Right ventricle myocardium inferior (tissue), 1 donor: ENCODE results near the gene THTPA. TPM values are rescaled to one million over a fixed set of nuclear protein-coding genes. Genes with fewer than 3 reads are reported as not detected.

Experiments used
- ATAC-seq: fragments of 200-7000 bp; cut with Tn5 transposase; one replicate; pipeline ENCODE4 v1.9.1; 2020; ENCODE audit warnings: mild to moderate bottlenecking, moderate library complexity
- DNase-seq: peaks from one replicate; pipeline ENCODE4 v3.0.0; 2021; ENCODE audit errors: missing footprints
- intact Hi-C: fragments of 100-400 bp; cut with DNase I; formaldehyde crosslinking; loops from one replicate; pipeline ENCODE4 v1.11.0; 2022
- long read RNA-seq: library from polyadenylated mRNA; unstranded; transcript quantifications from one replicate; pipeline ENCODE4 v2.0.0, GENCODE V29; 2021
- total RNA-seq: library from RNA; stranded (reverse); fragmentation: NEBNext Ultra II Directional; extraction: Animal tissue kit (Norgen Biotek cat#: 25700); gene quantifications from one replicate; pipeline ENCODE4 v1.2.1, GENCODE V29; 2021
- donor health status: DM: no; HTN: yes; CAD: no; lungs with severe emphysema.

Gene THTPA
- total RNA-seq, result 16.0 TPM
- long read RNA-seq, transcript THTPA-201 (2 exons, 2,860 nt), result major isoform, 6 of 15 reads
- long read RNA-seq, partial matches to known transcripts, result 0 of 15 reads
- long read RNA-seq, other reads (novel, unspliced or antisense), result 2 of 15 reads

GRCh38 chr14:23555882-23556699 lies at the start of gene THTPA:
Gene THTPA, plus strand, starts transcription at chr14:23556271. Its CDS starts 487 bp downstream, at chr14:23556758.
- ATAC-seq (peak; percentile 96), DNase-seq (peak; percentile 98)
- intact Hi-C loops, result loop anchor here (5.0 kb wide), 1 partner anchor 234 kb away; the partner anchor contains the start of gene PABPN1

GRCh38 chr14:23512156-23512555 lies 43.9 kb upstream of the THTPA start:
- intact Hi-C loops, result no loop called here
- no peak for DNase-seq
- no peak for ATAC-seq

DNA sequence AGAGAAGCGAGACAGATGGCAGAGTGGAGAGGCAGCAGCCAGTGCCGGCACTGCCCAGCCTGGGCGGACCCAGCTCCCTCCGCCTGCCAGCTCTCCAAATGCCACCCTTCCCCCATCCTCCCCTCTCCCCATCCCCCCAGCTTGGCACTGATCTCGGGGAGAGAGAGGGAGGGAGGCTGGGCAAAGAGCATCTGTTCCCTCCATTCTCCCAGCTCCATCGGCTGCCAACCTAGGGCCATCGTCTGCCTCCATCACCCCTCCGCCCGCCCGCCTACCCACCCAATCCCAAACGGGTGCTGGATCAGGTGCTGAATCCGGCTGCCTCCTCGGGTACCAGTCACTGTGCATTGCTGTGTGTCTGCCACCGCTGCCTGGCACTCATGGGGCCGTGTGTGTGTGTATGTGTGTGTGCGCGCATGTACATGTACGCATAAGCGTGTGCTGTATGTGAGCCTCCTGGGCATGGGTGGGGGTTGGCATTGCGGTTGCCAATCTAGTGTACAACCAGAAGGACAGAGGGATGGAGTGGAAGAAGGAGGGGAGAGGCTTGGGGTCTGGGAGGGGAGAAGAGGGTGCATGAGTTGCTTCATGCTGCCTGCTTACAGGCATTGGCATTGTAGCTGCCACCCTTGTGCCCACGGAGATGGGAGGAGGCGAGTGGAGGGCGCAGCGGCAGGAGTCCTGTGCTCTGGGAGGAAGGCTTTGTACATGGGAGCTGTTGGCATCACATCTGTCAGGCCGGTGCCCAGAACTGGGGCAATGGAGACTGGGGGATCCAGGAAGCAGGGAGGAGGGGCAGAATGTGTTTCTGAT lies 42.9 kb upstream of the THTPA start:
- intact Hi-C loops, result no loop called here
- ATAC-seq (no peak), DNase-seq (no peak)

GRCh38 chr14:23513818-23514643 lies 42.0 kb upstream of the THTPA start:
- DNase-seq (no peak), ATAC-seq (no peak)
- intact Hi-C loops, result no loop called here

GRCh38 chr14:23514644-23514957 lies 41.5 kb upstream of the THTPA start:
- intact Hi-C loops, result no loop called here
- DNase-seq, result no peak
- ATAC-seq, result peak; percentile 27

- intact Hi-C loops, result no loop called here
- DNase-seq (no peak), ATAC-seq (no peak)
These were observed 38.3 kb upstream of the THTPA start for GRCh38 chr14:23517650-23518326.

GRCh38 chr14:23518709-23519108 lies 37.4 kb upstream of the THTPA start:
- intact Hi-C loops, result no loop called here
- no peak for DNase-seq
- ATAC-seq, result no peak

GRCh38 chr14:23520899-23521533 lies 35.1 kb upstream of the THTPA start:
- intact Hi-C loops, result no loop called here
- no peak for ATAC-seq
- no peak for DNase-seq

DNA sequence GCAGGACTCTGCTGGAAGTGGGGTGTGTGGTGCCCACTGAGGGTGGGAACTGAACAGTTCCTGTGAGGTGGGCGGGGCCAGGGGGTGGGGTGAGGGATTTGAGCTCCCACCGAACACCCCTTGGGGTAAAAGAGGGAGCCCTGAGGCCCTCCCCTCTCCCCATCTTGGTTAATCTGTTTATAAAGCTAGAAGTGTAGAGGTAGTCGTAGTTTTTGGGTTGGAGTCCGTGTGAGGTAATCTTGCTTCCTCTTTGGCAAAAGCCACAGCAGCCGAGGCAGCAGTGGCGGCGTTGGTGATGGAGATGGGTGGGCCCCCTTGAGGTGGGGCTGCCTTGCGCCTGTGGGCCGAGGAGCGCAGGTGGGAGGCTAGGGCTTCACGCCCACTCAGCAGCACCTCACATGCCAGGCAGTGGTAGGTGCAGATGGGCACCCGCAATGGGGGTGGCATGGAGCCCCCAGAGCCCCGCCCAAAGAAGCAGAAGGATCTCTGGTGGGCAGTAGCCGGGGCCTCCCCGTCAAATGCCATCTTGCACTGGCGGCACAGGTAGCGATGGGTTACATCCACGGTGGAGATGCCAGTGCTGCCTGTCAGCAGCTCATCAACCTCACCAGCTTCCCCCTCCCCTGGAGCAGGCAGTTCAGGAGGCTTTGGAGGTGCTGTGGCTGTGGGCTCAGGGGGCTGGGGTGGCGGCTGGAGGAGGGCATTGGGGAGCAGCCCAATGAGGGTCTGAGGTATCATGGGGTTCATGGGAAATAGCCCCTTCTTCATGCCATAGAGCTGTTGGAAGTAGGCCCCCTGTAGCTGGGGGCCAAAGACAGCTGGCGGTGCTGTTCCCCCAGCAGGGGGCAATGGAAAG lies 34.1 kb upstream of the THTPA start:
- ATAC-seq (no peak), DNase-seq (no peak)
- intact Hi-C loops, result no loop called here

GRCh38 chr14:23522643-23523198 lies 33.4 kb upstream of the THTPA start:
- intact Hi-C loops, result no loop called here
- DNase-seq (no peak), ATAC-seq (no peak)

- intact Hi-C loops, result no loop called here
- no peak for ATAC-seq
These were observed 32.6 kb upstream of the THTPA start for GRCh38 chr14:23523229-23524016.

GRCh38 chr14:23524954-23525353 lies 31.1 kb upstream of the THTPA start:
- intact Hi-C loops, result no loop called here
- no peak for ATAC-seq
- no peak for DNase-seq

More at GRCh38 chr14:23523229-23524016, 32.6 kb upstream of the THTPA start:
- DNase-seq, result no peak

GRCh38 chr14:23525611-23526010 lies 30.5 kb upstream of the THTPA start:
- DNase-seq (no peak), ATAC-seq (no peak)
- intact Hi-C loops, result no loop called here

- ATAC-seq (no peak), DNase-seq (no peak)
- intact Hi-C loops, result no loop called here
These were observed 27.5 kb upstream of the THTPA start for GRCh38 chr14:23528555-23528954.

GRCh38 chr14:23529016-23529415 lies 27.1 kb upstream of the THTPA start:
- intact Hi-C loops, result no loop called here
- DNase-seq (no peak), ATAC-seq (no peak)

DNA sequence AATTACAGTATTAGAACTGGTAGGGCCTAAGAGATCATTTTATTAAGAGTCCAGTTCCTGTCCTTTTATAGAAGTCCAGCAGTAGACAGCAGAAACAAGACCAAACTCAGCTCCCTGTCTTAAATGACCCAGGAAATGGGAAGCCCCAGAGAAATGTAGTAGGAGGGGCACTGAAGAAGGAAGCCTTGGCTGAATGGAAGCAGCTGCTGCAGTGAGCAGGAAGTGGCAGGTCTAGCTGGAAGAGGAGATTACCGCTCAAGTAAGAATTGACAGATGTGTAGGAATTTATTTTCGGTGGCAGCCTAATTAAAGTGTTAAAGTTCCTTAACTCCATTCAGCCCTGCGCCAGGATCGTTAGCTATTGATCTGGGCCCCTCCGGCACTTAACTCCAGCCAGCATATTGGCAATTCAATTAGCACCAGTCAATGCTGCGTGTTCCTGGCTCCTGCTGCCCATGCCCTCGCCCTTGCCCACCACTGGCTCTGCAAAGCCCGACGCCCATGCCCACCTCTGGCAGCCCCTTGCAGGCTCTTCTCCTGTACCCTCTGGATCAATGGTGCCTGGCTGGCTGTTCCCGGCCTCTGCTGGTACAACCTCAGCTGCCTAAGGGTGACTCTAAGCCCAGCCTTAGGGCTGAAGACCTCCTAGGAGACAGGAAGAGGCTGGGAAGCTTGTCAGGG lies 25.6 kb upstream of the THTPA start:
- intact Hi-C loops, result no loop called here
- no peak for ATAC-seq
- no peak for DNase-seq
